GM12892 (cell line): ENCODE results near the gene ISY1.

Source experiments
- POLR2A ChIP-seq: IDR thresholded peaks from 2 replicates; pipeline ENCODE4 v1.6.1; 2011; ENCODE audit warnings: low read depth, low read length, control low read depth
- TAF1 ChIP-seq: IDR thresholded peaks from 2 replicates; pipeline ENCODE4 v1.6.1; 2011; ENCODE audit warnings: low read depth, mild to moderate bottlenecking, control low read depth, low read length, borderline replicate concordance

DNA sequence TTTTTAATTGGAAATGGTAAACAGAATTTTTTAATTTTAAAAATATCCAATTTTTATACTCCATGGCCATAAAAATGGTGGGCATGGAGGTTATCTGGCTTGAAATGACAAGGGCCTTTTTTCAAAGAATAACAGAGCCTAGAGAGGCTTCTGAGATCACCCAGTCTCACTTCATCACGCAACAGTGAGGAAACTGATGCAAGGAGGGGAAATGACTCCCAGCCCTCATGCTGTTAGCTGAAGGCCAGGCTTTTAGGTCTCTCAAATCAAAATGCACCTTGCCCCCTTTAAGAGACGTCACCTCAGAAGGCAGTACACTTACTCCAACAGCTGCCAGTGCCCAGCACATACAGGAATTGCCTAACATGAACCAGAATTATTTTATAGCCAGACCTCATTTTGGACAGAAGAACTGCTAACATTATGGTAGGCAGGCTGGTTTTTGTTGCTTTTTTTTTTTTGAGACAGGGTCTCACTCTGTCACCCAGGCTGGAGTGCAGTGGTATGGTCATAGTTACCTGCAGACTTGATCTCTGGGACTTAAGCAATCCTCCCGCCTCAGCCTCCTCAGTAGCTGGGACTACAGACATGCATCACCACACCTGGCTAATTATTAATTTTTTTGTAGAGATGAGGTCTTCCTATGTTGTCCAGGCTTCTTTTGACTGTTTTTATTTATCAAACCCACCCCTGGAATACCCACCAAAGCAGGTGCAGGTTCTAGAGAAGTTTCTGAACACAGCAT is 48.4 kb downstream of the ISY1 start:
- TF ChIP-seq POLR2A = no peak
- TF ChIP-seq TAF1 = no peak
